Measurements from ENCODE around the gene SPIN1.
"Not testable (repeated sequence)": the region's sequence is repeated elsewhere in the genome, so short reads cannot be mapped to it uniquely, and the experiment has no call there.

Gene SPIN1

DNA sequence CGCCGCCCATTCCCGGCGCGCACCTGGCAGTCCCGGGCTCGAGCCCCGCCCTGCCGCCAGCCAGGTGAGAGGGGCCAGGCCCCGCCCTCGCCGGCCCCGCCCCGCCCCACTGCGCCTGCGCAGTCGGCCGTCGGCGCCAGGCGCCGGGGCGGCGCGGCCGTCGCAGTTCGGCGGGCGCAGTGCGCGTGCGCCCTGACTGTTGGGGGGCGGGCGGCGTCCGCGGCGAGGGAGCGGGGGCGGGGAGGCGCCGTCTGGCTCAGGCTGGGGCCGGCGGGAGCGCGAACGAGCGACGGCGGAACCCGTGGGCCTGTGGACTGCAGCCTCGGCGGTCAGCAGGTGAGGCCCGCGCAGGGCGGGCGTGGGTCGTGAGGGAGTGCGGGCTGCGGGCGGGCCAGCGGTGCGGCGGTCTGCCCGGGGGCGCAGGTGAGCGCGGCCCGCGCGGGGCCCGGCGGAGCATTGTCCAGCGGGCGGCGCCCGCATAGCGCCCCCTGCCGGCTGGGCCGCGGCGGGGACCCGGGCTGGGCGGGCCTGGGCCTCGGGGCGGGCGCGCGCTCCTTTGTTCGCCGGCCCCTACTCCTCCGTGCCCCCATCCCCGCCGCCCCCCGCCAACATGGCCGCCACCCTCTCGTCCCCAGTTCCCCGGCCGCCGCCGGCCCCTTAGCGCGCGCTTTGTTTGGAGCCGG, at the start of gene SPIN1:
TSS of gene SPIN1 (plus strand) at position 242 of the 683 bp plus-strand sequence. CDS start 38,096 bp downstream, outside the sequence.
- peak; percentile 83 for DNase-seq
- CTCF ChIA-PET = interaction anchor here (1.2 kb wide), 1 partner anchor 145 kb away, joined by 3 read pairs; no protein-coding TSS in a partner anchor
- H3K36me3 Mint-ChIP-seq = peaks cover 10% of the 10 kb centered on the region
- peaks cover 24% of the 10 kb centered on the region for H3K4me1 Mint-ChIP-seq
- H3K27me3 Mint-ChIP-seq = peaks cover 4% of the 10 kb centered on the region
- no peaks in the 10 kb centered on the region for H3K9me3 Mint-ChIP-seq
- peak within 1 kb of the TSS; percentile 91 for H3K4me3 Mint-ChIP-seq
- H3K27ac Mint-ChIP-seq = peak within 1 kb of the TSS; percentile 91

DNA sequence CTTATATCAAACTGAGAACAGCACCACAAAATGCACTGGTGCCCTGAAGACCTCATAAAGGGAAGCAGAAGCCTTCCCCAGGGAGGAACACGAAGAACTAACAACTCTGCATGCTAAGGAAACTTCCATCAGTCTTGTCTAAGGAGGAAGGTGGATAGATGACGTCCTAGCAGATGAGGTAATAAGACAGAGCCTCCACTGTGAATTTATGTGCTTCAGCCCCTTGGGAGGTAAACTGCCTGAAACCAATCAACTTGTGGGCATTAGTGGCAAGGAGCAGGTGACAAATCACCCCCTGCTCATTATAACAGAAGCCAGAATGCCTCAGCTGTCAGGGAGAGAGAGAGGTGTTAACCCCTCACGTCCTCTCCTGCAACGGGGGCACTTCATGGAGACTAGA, 48.9 kb upstream of the SPIN1 start:
- peaks cover 4% of the 10 kb centered on the region for H3K4me1 Mint-ChIP-seq
- H3K9me3 Mint-ChIP-seq = no peaks in the 10 kb centered on the region
- no peak overlapping the region for H3K27ac Mint-ChIP-seq
- CTCF ChIA-PET = no interaction called here
- peaks cover 5% of the 10 kb centered on the region for H3K27me3 Mint-ChIP-seq
- DNase-seq = no peak
- H3K36me3 Mint-ChIP-seq = no peaks in the 10 kb centered on the region
- no peak overlapping the region for H3K4me3 Mint-ChIP-seq

GRCh38 chr9:88342246-88342645, 46.0 kb upstream of the SPIN1 start:
- no peak overlapping the region for H3K27ac Mint-ChIP-seq
- H3K4me1 Mint-ChIP-seq = peaks cover 4% of the 10 kb centered on the region
- no peak overlapping the region for H3K4me3 Mint-ChIP-seq
- DNase-seq = no peak
- no peaks in the 10 kb centered on the region for H3K9me3 Mint-ChIP-seq
- no peaks in the 10 kb centered on the region for H3K36me3 Mint-ChIP-seq
- H3K27me3 Mint-ChIP-seq = peaks cover 8% of the 10 kb centered on the region
- CTCF ChIA-PET = no interaction called here

DNA sequence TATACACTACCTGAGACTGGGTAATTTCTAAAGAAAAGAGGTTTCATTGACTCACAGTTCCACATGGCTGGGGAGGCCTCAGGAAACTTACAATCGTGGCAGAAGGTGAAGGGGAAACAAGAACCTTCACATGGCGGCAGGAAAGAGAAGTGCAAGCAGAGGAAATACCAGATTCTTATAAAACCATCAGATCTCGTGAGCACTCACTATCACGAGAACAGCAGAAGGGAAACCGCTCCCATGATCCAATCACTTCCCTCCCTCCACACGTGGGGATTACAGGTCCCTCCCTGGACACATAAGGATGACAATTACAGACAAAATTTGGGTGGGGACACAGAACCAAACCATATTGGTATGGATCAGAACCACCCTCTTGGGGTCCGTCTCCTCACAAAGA, 44.2 kb upstream of the SPIN1 start:
- H3K4me3 Mint-ChIP-seq = no peak overlapping the region
- no peak for DNase-seq
- H3K27ac Mint-ChIP-seq = no peak overlapping the region
- no peaks in the 10 kb centered on the region for H3K36me3 Mint-ChIP-seq
- no peaks in the 10 kb centered on the region for H3K9me3 Mint-ChIP-seq
- H3K27me3 Mint-ChIP-seq = peaks cover 8% of the 10 kb centered on the region
- CTCF ChIA-PET = no interaction called here
- H3K4me1 Mint-ChIP-seq = peaks cover 4% of the 10 kb centered on the region

- H3K4me1 Mint-ChIP-seq, H3K27ac Mint-ChIP-seq, CTCF ChIA-PET, H3K9me3 Mint-ChIP-seq, H3K36me3 Mint-ChIP-seq, H3K4me3 Mint-ChIP-seq, DNase-seq: not testable (repeated sequence)
- H3K27me3 Mint-ChIP-seq = peaks cover 18% of the 10 kb centered on the region
Observed at GRCh38 chr9:88350354-88350753, 37.9 kb upstream of the SPIN1 start.

- H3K27me3 Mint-ChIP-seq = peaks cover 14% of the 10 kb centered on the region
- no peak overlapping the region for H3K4me3 Mint-ChIP-seq
- peaks cover 4% of the 10 kb centered on the region for H3K4me1 Mint-ChIP-seq
- CTCF ChIA-PET = interaction anchor here (0.7 kb wide), 1 partner anchor 9 kb away, joined by 3 read pairs; no protein-coding TSS in a partner anchor
- H3K27ac Mint-ChIP-seq = no peak overlapping the region
- peaks cover 11% of the 10 kb centered on the region for H3K9me3 Mint-ChIP-seq
- H3K36me3 Mint-ChIP-seq = no peaks in the 10 kb centered on the region
- peak; percentile 29 for DNase-seq
Observed at GRCh38 chr9:88355166-88355565, 33.1 kb upstream of the SPIN1 start.

DNA sequence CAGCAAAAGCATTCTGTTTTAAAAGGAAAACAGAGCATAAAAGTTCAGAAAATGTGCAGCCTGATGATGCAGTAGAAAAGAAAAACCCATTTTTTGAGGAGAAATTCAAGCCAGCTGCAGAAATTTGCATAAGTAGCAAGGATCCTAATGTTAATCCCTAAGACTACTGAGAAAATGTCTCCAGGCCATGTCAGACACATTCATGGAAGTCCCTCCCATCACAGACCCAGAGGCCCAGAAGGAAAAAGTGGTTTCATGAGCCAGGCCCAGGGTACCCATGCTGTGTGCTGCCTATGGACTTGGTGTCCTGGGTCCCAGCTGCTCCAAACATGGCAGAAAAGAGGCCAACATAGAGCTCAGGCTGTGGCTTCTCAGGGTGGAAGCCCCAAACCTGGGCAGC, 31.0 kb upstream of the SPIN1 start:
- H3K4me3 Mint-ChIP-seq, H3K4me1 Mint-ChIP-seq, DNase-seq, H3K36me3 Mint-ChIP-seq, CTCF ChIA-PET, H3K27ac Mint-ChIP-seq: not testable (repeated sequence)
- Mint-ChIP-seq H3K9me3 (peaks cover 11% of the 10 kb centered on the region), H3K27me3 (peaks cover 11% of the 10 kb centered on the region)

DNA sequence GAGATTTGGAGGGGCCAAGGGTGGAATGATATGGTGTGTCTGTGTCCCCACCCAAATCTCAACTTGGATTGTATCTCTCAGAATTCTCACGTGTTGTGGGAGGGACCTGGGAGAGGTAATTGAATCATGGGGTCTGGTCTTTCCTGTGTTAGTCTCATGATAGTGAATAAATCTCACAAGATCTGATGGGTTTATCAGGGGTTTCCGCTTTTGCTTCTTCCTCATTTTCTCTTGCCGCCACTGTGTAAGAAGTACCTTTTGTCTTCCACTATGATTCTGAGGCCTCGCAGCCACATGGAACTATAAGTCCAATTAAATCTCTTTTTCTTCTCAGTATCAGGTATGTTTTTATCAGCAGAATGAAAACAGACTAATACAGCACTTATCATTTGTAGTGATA, 29.5 kb upstream of the SPIN1 start:
- Mint-ChIP-seq H3K36me3 (no peaks in the 10 kb centered on the region), H3K4me3 (no peak overlapping the region), H3K27ac (no peak overlapping the region), H3K27me3 (peaks cover 5% of the 10 kb centered on the region), H3K9me3 (peaks cover 9% of the 10 kb centered on the region), H3K4me1 (peaks cover 4% of the 10 kb centered on the region)
- CTCF ChIA-PET = no interaction called here
- no peak for DNase-seq

DNA sequence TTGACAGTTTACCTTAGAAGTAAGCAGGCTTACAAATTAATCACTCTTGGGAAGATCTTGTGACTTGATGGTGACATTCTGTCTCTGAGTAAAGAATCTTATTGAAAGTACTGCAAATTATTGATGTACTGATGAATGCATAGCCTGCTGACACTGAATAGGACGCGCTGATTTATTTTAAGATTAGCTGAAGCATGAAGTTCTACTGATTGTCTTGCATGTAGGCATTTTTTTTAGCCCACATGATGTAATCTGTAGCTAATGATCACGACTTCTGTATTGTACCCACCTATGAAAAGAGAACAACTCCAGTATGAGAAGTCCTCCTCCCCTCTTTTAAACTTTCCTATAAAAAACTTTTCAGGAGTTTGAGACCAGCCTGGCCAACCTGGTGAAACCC, 28.3 kb upstream of the SPIN1 start:
- Mint-ChIP-seq H3K27ac (no peak overlapping the region), H3K9me3 (peaks cover 5% of the 10 kb centered on the region), H3K27me3 (no peaks in the 10 kb centered on the region), H3K4me1 (peaks cover 4% of the 10 kb centered on the region), H3K36me3 (no peaks in the 10 kb centered on the region), H3K4me3 (no peak overlapping the region)
- CTCF ChIA-PET = no interaction called here
- DNase-seq = no peak

DNA sequence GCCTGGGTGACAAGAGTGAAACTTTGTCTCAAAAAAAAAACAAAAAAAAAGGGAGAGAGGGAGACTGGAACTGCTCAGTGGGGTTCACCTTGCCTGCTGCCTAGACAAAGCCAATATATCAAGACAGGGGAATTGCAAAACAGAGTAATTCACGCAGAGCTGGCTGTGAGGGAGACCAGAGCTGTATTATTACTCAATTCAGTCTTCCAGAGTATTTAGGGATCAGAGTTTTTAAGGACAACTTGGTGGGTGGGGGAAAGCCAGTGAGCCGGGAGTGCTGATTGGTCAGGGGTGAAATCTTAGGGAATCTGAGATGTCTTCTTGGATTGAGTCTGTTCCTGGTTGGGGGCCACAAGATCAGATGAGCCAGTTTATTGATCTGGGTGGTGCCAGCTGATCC, 25.6 kb upstream of the SPIN1 start:
- CTCF ChIA-PET = no interaction called here
- no peaks in the 10 kb centered on the region for H3K4me1 Mint-ChIP-seq
- H3K4me3 Mint-ChIP-seq = no peak overlapping the region
- peaks cover 13% of the 10 kb centered on the region for H3K9me3 Mint-ChIP-seq
- DNase-seq = no peak
- peaks cover 3% of the 10 kb centered on the region for H3K27me3 Mint-ChIP-seq
- H3K27ac Mint-ChIP-seq = no peak overlapping the region
- peaks cover 2% of the 10 kb centered on the region for H3K36me3 Mint-ChIP-seq

DNA sequence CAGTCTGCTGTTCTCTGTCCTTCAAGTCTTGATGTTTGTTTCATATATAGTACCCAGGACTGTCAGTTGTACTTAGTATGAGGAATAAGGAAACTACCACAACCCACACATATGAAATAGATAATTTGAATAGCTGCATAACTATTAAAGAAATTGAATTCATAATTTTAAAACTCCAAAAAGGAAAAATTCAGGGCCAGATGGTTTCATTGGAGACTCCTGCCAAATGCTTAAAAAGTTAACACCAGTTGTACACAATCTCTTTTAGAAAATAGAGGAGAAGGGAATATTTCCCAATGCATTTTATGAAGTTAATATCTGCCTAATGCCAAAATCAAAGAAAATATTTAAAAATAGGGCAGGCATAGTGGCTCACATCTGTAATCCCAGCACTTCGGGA, 24.6 kb upstream of the SPIN1 start:
- Mint-ChIP-seq H3K4me1 (no peaks in the 10 kb centered on the region), H3K27ac (no peak overlapping the region), H3K36me3 (peaks cover 2% of the 10 kb centered on the region), H3K9me3 (peaks cover 15% of the 10 kb centered on the region), H3K4me3 (no peak overlapping the region), H3K27me3 (peaks cover 3% of the 10 kb centered on the region)
- CTCF ChIA-PET = no interaction called here
- no peak for DNase-seq

DNA sequence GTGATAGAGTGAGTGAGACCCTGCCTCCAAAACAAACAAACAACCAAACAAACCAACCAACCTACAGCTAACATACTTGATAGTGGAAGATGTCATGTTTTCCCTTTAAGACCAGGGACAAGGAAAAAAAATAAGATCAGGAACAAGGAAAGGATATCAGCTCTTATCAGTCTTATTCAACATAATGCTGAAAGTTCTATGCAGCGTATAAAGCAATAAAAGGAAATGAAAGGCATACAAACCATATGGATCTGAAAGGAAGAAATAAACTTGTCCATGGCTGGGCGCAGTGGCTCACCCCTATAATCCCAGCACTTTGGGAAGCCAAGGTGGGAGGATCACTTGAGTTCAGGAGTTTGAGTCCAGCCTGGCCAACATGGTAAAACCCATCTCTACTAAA, 23.5 kb upstream of the SPIN1 start:
- peaks cover 3% of the 10 kb centered on the region for H3K27me3 Mint-ChIP-seq
- no peak overlapping the region for H3K27ac Mint-ChIP-seq
- CTCF ChIA-PET = interaction anchor here (0.7 to 1.2 kb wide), 2 partner anchors 9 to 15 kb away, joined by 3 read pairs; no protein-coding TSS in a partner anchor
- H3K36me3 Mint-ChIP-seq = peaks cover 2% of the 10 kb centered on the region
- no peak overlapping the region for H3K4me3 Mint-ChIP-seq
- DNase-seq = no peak
- peaks cover 16% of the 10 kb centered on the region for H3K9me3 Mint-ChIP-seq
- H3K4me1 Mint-ChIP-seq = no peaks in the 10 kb centered on the region

GRCh38 chr9:88370346-88370745, 17.9 kb upstream of the SPIN1 start:
- no peak for DNase-seq
- Mint-ChIP-seq H3K27ac (no peak overlapping the region), H3K9me3 (peaks cover 16% of the 10 kb centered on the region), H3K4me3 (no peak overlapping the region), H3K36me3 (peaks cover 2% of the 10 kb centered on the region), H3K4me1 (no peaks in the 10 kb centered on the region), H3K27me3 (peaks cover 8% of the 10 kb centered on the region)
- CTCF ChIA-PET = no interaction called here

GRCh38 chr9:88372103-88372654, 16.1 kb upstream of the SPIN1 start:
- Mint-ChIP-seq H3K4me3 (no peak overlapping the region), H3K27me3 (peaks cover 5% of the 10 kb centered on the region)
- CTCF ChIA-PET = interaction anchor here (0.6 to 0.7 kb wide), 2 partner anchors 60 to 102 kb away, joined by 3 read pairs; no protein-coding TSS in a partner anchor

GRCh38 chr9:88373045-88373444, 15.2 kb upstream of the SPIN1 start:
- no peaks in the 10 kb centered on the region for H3K36me3 Mint-ChIP-seq
- CTCF ChIA-PET = no interaction called here
- DNase-seq = no peak
- H3K27me3 Mint-ChIP-seq = peaks cover 5% of the 10 kb centered on the region
- H3K4me1 Mint-ChIP-seq = no peaks in the 10 kb centered on the region
- H3K9me3 Mint-ChIP-seq = peaks cover 4% of the 10 kb centered on the region
- no peak overlapping the region for H3K27ac Mint-ChIP-seq
- H3K4me3 Mint-ChIP-seq = no peak overlapping the region

More at GRCh38 chr9:88372103-88372654, 16.1 kb upstream of the SPIN1 start:
- Mint-ChIP-seq H3K9me3 (peaks cover 9% of the 10 kb centered on the region), H3K4me1 (no peaks in the 10 kb centered on the region), H3K27ac (no peak overlapping the region), H3K36me3 (peaks cover 2% of the 10 kb centered on the region)
- DNase-seq = no peak

All from activated naive CD4-positive, alpha-beta T cell treated with anti-CD3 and anti-CD28 coated beads, Interleukin-2, amount 10 ng/mL, durations not matched to agents 7 days and 5 days (primary cell).